HG02973 (cell line): ENCODE results near the gene GABRG3.

Source experiments
- ATAC-seq: cut with Tn5 transposase; IDR thresholded peaks from one replicate; pipeline ENCODE4 v1.9.1; 2021; ENCODE audit warnings: moderate library complexity; ENCODE audit not compliant: unreplicated experiment

GABRG3 gene

GRCh38 chr15:27396996-27397395 is 426.0 kb downstream of the GABRG3 start:
- ATAC-seq, result no peak

GRCh38 chr15:27398631-27399161 is 427.7 kb downstream of the GABRG3 start:
- ATAC-seq, result no peak

GRCh38 chr15:27399241-27399640 is 428.3 kb downstream of the GABRG3 start:
- ATAC-seq, result no peak

- ATAC-seq, result no peak
Measured at GRCh38 chr15:27401471-27401870, 430.5 kb downstream of the GABRG3 start.

- ATAC-seq, result no peak
Measured at GRCh38 chr15:27408428-27408827, 437.4 kb downstream of the GABRG3 start.

- ATAC-seq, result no peak
Measured at GRCh38 chr15:27410996-27411605, 440.1 kb downstream of the GABRG3 start.

GRCh38 chr15:27412415-27412814 is 441.4 kb downstream of the GABRG3 start:
- ATAC-seq, result no peak

GRCh38 chr15:27414168-27414870 is 443.3 kb downstream of the GABRG3 start:
- no peak for ATAC-seq

GRCh38 chr15:27418726-27419125 is 447.7 kb downstream of the GABRG3 start:
- ATAC-seq, result no peak

- ATAC-seq, result no peak
Measured at GRCh38 chr15:27422997-27423396, 452.0 kb downstream of the GABRG3 start.

- ATAC-seq, result no peak
Measured at GRCh38 chr15:27426805-27427204, 455.8 kb downstream of the GABRG3 start.

GRCh38 chr15:27427276-27427675 is 456.3 kb downstream of the GABRG3 start:
- ATAC-seq, result no peak

GRCh38 chr15:27428151-27428550 is 457.2 kb downstream of the GABRG3 start:
- no peak for ATAC-seq

- ATAC-seq, result no peak
Measured at GRCh38 chr15:27429577-27429976, 458.6 kb downstream of the GABRG3 start.

- no peak for ATAC-seq
Measured at GRCh38 chr15:27433604-27434003, 462.6 kb downstream of the GABRG3 start.

- no peak for ATAC-seq
Measured at GRCh38 chr15:27438403-27439375, 467.7 kb downstream of the GABRG3 start.

- ATAC-seq, result no peak
Measured at GRCh38 chr15:27441120-27441519, 470.1 kb downstream of the GABRG3 start.

- ATAC-seq, result no peak
Measured at GRCh38 chr15:27448234-27448633, 477.3 kb downstream of the GABRG3 start.

- no peak for ATAC-seq
Measured at GRCh38 chr15:27448986-27449385, 478.0 kb downstream of the GABRG3 start.

- ATAC-seq, result no peak
Measured at GRCh38 chr15:27449941-27450340, 479.0 kb downstream of the GABRG3 start.
